Progenitor cell of endocrine pancreas (in vitro differentiated cells): ENCODE measurements around the gene RAB35. TPM values are rescaled to one million over a fixed set of nuclear protein-coding genes. Genes with fewer than 3 reads are reported as not detected.

Source experiments
- DNase-seq: peaks from one replicate; pipeline ENCODE4 v3.0.0; 2021; ENCODE audit warnings: low spot score; ENCODE audit not compliant: unreplicated experiment
- H3K27ac Mint-ChIP-seq: 2 replicates; pipeline ENCODE4 v1.8.0; 2021; ENCODE audit warnings: mild to moderate bottlenecking, moderate library complexity, mixed read lengths
- H3K27me3 Mint-ChIP-seq: 2 replicates; pipeline ENCODE4 v1.8.0; 2021; ENCODE audit warnings: mixed read lengths
- H3K36me3 Mint-ChIP-seq: 2 replicates; pipeline ENCODE4 v1.8.0; 2022; ENCODE audit warnings: mixed read lengths; ENCODE audit not compliant: insufficient read depth
- H3K4me1 Mint-ChIP-seq: 2 replicates; pipeline ENCODE4 v1.8.0; 2021; ENCODE audit warnings: low read depth, mixed read lengths
- H3K4me3 Mint-ChIP-seq: 2 replicates; pipeline ENCODE4 v1.8.0; 2021; ENCODE audit warnings: low read depth, mild to moderate bottlenecking, moderate library complexity, mixed read lengths
- H3K9me3 Mint-ChIP-seq: 2 replicates; pipeline ENCODE4 v1.8.0; 2021; ENCODE audit warnings: low read depth, mixed read lengths
- CTCF ChIP-seq: fragments of 200-600 bp; sonication (generic); IDR thresholded peaks from one replicate; pipeline ENCODE4 v1.5.0; 2021; ENCODE audit warnings: antibody characterized with exemption, mild to moderate bottlenecking; ENCODE audit not compliant: unreplicated experiment
- total RNA-seq: library from RNA; stranded (reverse); gene quantifications from 2 replicates; pipeline ENCODE4 v1.2.1, GENCODE V29; 2021

The RAB35 gene
- total RNA-seq, 1 donor from 2014 or later = 36.7 TPM

- DNase-seq = no peak
- Mint-ChIP-seq H3K4me3 (peak overlapping the region; percentile 84), H3K27ac (peak overlapping the region; percentile 92), H3K27me3 (no peaks in the 10 kb centered on the region), H3K9me3 (no peaks in the 10 kb centered on the region), H3K36me3 (peaks cover 7% of the 10 kb centered on the region), H3K4me1 (peaks cover 25% of the 10 kb centered on the region)
- no peak for TF ChIP-seq CTCF
Measured at GRCh38 chr12:120115692-120116440, 687 bp downstream of the RAB35 start.

- Mint-ChIP-seq H3K27ac (peak overlapping the region; percentile 56), H3K4me1 (peaks cover 25% of the 10 kb centered on the region), H3K9me3 (no peaks in the 10 kb centered on the region), H3K4me3 (peak overlapping the region; percentile 84), H3K27me3 (no peaks in the 10 kb centered on the region), H3K36me3 (peaks cover 7% of the 10 kb centered on the region)
- DNase-seq = no peak
- TF ChIP-seq CTCF = no peak
Measured at GRCh38 chr12:120115066-120115465, 1.5 kb downstream of the RAB35 start.

GRCh38 chr12:120110550-120111501, 5.7 kb downstream of the RAB35 start:
- Mint-ChIP-seq H3K36me3 (peaks cover 9% of the 10 kb centered on the region), H3K4me1 (peaks cover 10% of the 10 kb centered on the region), H3K27ac (peak overlapping the region; percentile 20), H3K4me3 (no peak overlapping the region), H3K27me3 (no peaks in the 10 kb centered on the region), H3K9me3 (no peaks in the 10 kb centered on the region)
- DNase-seq = no peak
- TF ChIP-seq CTCF = no peak

GRCh38 chr12:120109570-120110267, 6.8 kb downstream of the RAB35 start:
- Mint-ChIP-seq H3K4me3 (no peak overlapping the region), H3K4me1 (peaks cover 2% of the 10 kb centered on the region), H3K27me3 (no peaks in the 10 kb centered on the region), H3K36me3 (peaks cover 5% of the 10 kb centered on the region), H3K27ac (no peak overlapping the region), H3K9me3 (no peaks in the 10 kb centered on the region)
- no peak for DNase-seq
- TF ChIP-seq CTCF = no peak

GRCh38 chr12:120106151-120106550, 10.4 kb downstream of the RAB35 start:
- Mint-ChIP-seq H3K4me1 (peaks cover 2% of the 10 kb centered on the region), H3K4me3 (no peak overlapping the region), H3K27ac (peak overlapping the region; percentile 17), H3K27me3 (no peaks in the 10 kb centered on the region), H3K36me3 (peaks cover 2% of the 10 kb centered on the region), H3K9me3 (no peaks in the 10 kb centered on the region)
- no peak for DNase-seq
- no peak for TF ChIP-seq CTCF
